ENCODE results near the gene UGT1A10. TPM values are rescaled to one million over a fixed set of nuclear protein-coding genes. Genes with fewer than 3 reads are reported as not detected.

UGT1A10 gene
- total and polyA plus RNA-seq, 10 of the 15 experiments (the other 5 are each of a cell fraction or from before 2014, with no cell fraction given): not detected

DNA sequence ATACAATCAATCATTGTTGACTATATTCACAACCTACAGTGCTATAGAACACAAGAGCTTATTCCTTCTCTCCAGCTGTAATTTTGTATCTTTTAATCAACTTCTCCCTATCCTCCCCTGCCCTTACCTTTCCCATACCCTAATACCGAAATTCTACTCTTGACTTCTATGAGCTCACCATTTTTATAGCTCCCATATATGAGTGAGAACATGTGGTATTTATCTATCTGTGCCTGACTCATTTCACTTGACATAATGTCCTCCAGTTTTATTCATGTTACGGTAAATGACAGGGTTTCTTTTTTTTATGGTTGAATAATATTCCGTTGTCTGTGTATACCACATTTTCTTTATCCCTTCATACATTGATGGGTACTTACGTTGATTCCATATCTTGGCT, 144.5 kb downstream of the UGT1A10 start:
- Histone ChIP-seq H3K9me3 (replicated peaks; ENCODE audit: control insufficient read depth, insufficient read depth, low read length) (no peaks in the 10 kb centered on the region; the same call in 2 of the 3 replicates), H3K4me2 (ENCODE audit: control insufficient read depth, insufficient read depth) (no peak overlapping the region), H2AFZ (ENCODE audit: control insufficient read depth, low read depth, low read length) (no peak overlapping the region), H4K20me1 (ENCODE audit: control insufficient read depth, insufficient read depth) (no peaks in the 10 kb centered on the region), H3K4me3 (no peak overlapping the region), H3K36me3 (ENCODE audit: control insufficient read depth in 2 of 2, insufficient read depth in 2 of 2, low read length in 1 of 2) (no peaks in the 10 kb centered on the region), H3K4me1 (ENCODE audit: control insufficient read depth, insufficient read depth, low read length) (no peaks in the 10 kb centered on the region), H3K79me2 (ENCODE audit: control insufficient read depth, insufficient read depth, low read length) (no peaks in the 10 kb centered on the region), H3K27me3 (replicated peaks in 1 of 2; ENCODE audit: control insufficient read depth in 2 of 2, insufficient read depth in 2 of 2, low read length in 1 of 2) (no peaks in the 10 kb centered on the region), H3K9ac (ENCODE audit: control insufficient read depth, insufficient read depth, low read length) (no peak overlapping the region), H3K27ac (ENCODE audit: control insufficient read depth, insufficient read depth) (no peak overlapping the region)
- BruUV-seq (replicated peaks): no TSS peak
- ChIA-PET SMC1A (ENCODE audit: uncharacterized antibody, unreplicated experiment) (no interaction called here), POLR2A (no interaction called here), RAD21 (ENCODE audit: unreplicated experiment) (no interaction called here), CTCF (interaction anchor here (1.0 kb wide), 1 partner anchor 15 kb away, joined by 3 read pairs; no protein-coding TSS in a partner anchor)
- DNase-seq (ENCODE audit: low read depth, low spot score): no peak
- in situ Hi-C loops (cut with MboI) (no loop called here), intact Hi-C loops (cut with micrococcal nuclease; ENCODE audit: unreplicated experiment) (no loop called here)
- no peak for ATAC-seq
- no peak for FAIRE-seq
- WGBS (ENCODE audit: insufficient coverage, insufficient replicate concordance, low lambda C conversion rate, missing lambda C conversion rate): 63% methylated on average over 4 of the region's 4 CpGs
- TF ChIP-seq CHD1 (IDR thresholded peaks at IDR 0.05; ENCODE audit: low read depth, low read length) (no peak), ZNF384 (IDR thresholded peaks at IDR 0.05; ENCODE audit: borderline replicate concordance, low read depth, low read length) (no peak), SMC3 (IDR thresholded peaks at IDR 0.05; ENCODE audit: borderline replicate concordance, low read length) (no peak), LARP7 (IDR thresholded peaks at IDR 0.05) (no peak), IRF4 (IDR thresholded peaks at IDR 0.05; ENCODE audit: low read depth, low read length) (no peak), TAF1 (IDR thresholded peaks at IDR 0.05; ENCODE audit: borderline replicate concordance, low read depth, low read length) (no peak), GATAD2B (conservative IDR thresholded peaks at IDR 0.05; ENCODE audit: low read depth) (no peak), BRCA1 (IDR thresholded peaks at IDR 0.05; ENCODE audit: low read depth, low read length) (no peak), RFX5 (IDR thresholded peaks at IDR 0.05; ENCODE audit: low read depth, low read length) (no peak)
- TF ChIP-seq, protein P1, sequence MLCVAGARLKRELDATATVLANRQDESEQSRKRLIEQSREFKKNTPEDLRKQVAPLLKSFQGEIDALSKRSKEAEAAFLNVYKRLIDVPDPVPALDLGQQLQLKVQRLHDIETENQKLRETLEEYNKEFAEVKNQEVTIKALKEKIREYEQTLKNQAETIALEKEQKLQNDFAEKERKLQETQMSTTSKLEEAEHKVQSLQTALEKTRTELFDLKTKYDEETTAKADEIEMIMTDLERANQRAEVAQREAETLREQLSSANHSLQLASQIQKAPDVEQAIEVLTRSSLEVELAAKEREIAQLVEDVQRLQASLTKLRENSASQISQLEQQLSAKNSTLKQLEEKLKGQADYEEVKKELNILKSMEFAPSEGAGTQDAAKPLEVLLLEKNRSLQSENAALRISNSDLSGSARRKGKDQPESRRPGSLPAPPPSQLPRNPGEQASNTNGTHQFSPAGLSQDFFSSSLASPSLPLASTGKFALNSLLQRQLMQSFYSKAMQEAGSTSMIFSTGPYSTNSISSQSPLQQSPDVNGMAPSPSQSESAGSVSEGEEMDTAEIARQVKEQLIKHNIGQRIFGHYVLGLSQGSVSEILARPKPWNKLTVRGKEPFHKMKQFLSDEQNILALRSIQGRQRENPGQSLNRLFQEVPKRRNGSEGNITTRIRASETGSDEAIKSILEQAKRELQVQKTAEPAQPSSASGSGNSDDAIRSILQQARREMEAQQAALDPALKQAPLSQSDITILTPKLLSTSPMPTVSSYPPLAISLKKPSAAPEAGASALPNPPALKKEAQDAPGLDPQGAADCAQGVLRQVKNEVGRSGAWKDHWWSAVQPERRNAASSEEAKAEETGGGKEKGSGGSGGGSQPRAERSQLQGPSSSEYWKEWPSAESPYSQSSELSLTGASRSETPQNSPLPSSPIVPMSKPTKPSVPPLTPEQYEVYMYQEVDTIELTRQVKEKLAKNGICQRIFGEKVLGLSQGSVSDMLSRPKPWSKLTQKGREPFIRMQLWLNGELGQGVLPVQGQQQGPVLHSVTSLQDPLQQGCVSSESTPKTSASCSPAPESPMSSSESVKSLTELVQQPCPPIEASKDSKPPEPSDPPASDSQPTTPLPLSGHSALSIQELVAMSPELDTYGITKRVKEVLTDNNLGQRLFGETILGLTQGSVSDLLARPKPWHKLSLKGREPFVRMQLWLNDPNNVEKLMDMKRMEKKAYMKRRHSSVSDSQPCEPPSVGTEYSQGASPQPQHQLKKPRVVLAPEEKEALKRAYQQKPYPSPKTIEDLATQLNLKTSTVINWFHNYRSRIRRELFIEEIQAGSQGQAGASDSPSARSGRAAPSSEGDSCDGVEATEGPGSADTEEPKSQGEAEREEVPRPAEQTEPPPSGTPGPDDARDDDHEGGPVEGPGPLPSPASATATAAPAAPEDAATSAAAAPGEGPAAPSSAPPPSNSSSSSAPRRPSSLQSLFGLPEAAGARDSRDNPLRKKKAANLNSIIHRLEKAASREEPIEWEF (IDR thresholded peaks at IDR 0.05; ENCODE audit: insufficient replicate concordance, low read depth, low read length): no peak
- TF ChIP-seq, protein P2, sequence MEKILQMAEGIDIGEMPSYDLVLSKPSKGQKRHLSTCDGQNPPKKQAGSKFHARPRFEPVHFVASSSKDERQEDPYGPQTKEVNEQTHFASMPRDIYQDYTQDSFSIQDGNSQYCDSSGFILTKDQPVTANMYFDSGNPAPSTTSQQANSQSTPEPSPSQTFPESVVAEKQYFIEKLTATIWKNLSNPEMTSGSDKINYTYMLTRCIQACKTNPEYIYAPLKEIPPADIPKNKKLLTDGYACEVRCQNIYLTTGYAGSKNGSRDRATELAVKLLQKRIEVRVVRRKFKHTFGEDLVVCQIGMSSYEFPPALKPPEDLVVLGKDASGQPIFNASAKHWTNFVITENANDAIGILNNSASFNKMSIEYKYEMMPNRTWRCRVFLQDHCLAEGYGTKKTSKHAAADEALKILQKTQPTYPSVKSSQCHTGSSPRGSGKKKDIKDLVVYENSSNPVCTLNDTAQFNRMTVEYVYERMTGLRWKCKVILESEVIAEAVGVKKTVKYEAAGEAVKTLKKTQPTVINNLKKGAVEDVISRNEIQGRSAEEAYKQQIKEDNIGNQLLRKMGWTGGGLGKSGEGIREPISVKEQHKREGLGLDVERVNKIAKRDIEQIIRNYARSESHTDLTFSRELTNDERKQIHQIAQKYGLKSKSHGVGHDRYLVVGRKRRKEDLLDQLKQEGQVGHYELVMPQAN (conservative IDR thresholded peaks at IDR 0.05): no peak
- TF ChIP-seq, protein P3, sequence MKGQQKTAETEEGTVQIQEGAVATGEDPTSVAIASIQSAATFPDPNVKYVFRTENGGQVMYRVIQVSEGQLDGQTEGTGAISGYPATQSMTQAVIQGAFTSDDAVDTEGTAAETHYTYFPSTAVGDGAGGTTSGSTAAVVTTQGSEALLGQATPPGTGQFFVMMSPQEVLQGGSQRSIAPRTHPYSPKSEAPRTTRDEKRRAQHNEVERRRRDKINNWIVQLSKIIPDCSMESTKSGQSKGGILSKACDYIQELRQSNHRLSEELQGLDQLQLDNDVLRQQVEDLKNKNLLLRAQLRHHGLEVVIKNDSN (IDR thresholded peaks at IDR 0.05; ENCODE audit: borderline replicate concordance, extremely low read length, insufficient read depth, low read depth, low read length): no peak
- TF ChIP-seq, protein P4, sequence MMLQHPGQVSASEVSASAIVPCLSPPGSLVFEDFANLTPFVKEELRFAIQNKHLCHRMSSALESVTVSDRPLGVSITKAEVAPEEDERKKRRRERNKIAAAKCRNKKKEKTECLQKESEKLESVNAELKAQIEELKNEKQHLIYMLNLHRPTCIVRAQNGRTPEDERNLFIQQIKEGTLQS (IDR thresholded peaks at IDR 0.05; ENCODE audit: borderline replicate concordance, extremely low read depth, low read depth, low read length): no peak

Measured in GM12878 (cell line).